ENCODE data around the gene ELF5. TPM values are rescaled to one million over a fixed set of nuclear protein-coding genes. Genes with fewer than 3 reads are reported as not detected.

ELF5 gene
- polyA plus RNA-seq, 1 experiment, result not detected

GRCh38 chr11:34466802-34467488 is 46.6 kb downstream of the ELF5 start:
- no peak for TF ChIP-seq CTCF (IDR thresholded peaks at IDR 0.05; ENCODE audit: low read depth, low read length)
- ChIA-PET POLR2A (no interaction called here), CTCF (interaction anchor here (1.0 to 1.7 kb wide), 3 partner anchors 10 to 25 kb away, joined by 3 to 5 read pairs (median 3); no protein-coding TSS in a partner anchor)
- Histone ChIP-seq H3K27me3 (ENCODE audit: control insufficient read depth, insufficient read depth, low read length) (no peaks in the 10 kb centered on the region), H3K9me3 (ENCODE audit: control insufficient read depth, insufficient read depth, low read length) (peaks cover 5% of the 10 kb centered on the region; the same call in 1 of the 2 replicates), H3K4me3 (ENCODE audit: low read depth, low read length) (no peak overlapping the region), H3K27ac (ENCODE audit: low read depth, low read length) (no peak overlapping the region)
- DNase-seq (ENCODE audit: low read depth, low spot score), result no peak

- POLR2A ChIA-PET, result interaction anchor here (0.6 kb wide), 1 partner anchor 388 kb away, joined by 3 read pairs; no protein-coding TSS in a partner anchor
- Histone ChIP-seq H3K27me3 (ENCODE audit: control insufficient read depth, insufficient read depth, low read length) (no peaks in the 10 kb centered on the region), H3K4me3 (ENCODE audit: low read depth, low read length) (no peak overlapping the region), H3K9me3 (ENCODE audit: control insufficient read depth, insufficient read depth, low read length) (peaks cover 5% of the 10 kb centered on the region; the same call in 1 of the 2 replicates), H3K27ac (ENCODE audit: low read depth, low read length) (no peak overlapping the region)
- DNase-seq (ENCODE audit: low read depth, low spot score), result no peak
- CTCF ChIA-PET, result interaction anchor here (0.6 to 2.0 kb wide), 3 partner anchors 28 to 1357 kb away, joined by 4 to 7 read pairs (median 4); no protein-coding TSS in a partner anchor
- TF ChIP-seq CTCF (IDR thresholded peaks at IDR 0.05; ENCODE audit: low read depth, low read length), result no peak
Observed at GRCh38 chr11:34464591-34465051, 49.0 kb downstream of the ELF5 start.

- no peak overlapping the region for H3K27ac ChIP-seq (ENCODE audit: low read depth, low read length)
- CTCF ChIA-PET, result no interaction called here
Observed at GRCh38 chr11:34461215-34461614, 52.4 kb downstream of the ELF5 start.

GRCh38 chr11:34460278-34460677 is 53.3 kb downstream of the ELF5 start:
- ChIA-PET POLR2A (interaction anchor here (0.6 kb wide), 1 partner anchor 41 kb away, joined by 4 read pairs; no protein-coding TSS in a partner anchor), CTCF (interaction anchor here (1.9 kb wide), 1 partner anchor 32 kb away, joined by 10 read pairs; no protein-coding TSS in a partner anchor)
- no peaks in the 10 kb centered on the region for H3K27me3 ChIP-seq (ENCODE audit: control insufficient read depth, insufficient read depth, low read length)

More at GRCh38 chr11:34461215-34461614, 52.4 kb downstream of the ELF5 start:
- POLR2A ChIA-PET, result no interaction called here
- TF ChIP-seq CTCF (IDR thresholded peaks at IDR 0.05; ENCODE audit: low read depth, low read length), result no peak
- no peaks in the 10 kb centered on the region for H3K27me3 ChIP-seq (ENCODE audit: control insufficient read depth, insufficient read depth, low read length)
- H3K4me3 ChIP-seq (ENCODE audit: low read depth, low read length), result no peak overlapping the region
- peaks cover under 1% of the 10 kb centered on the region; the same call in 1 of the 2 replicates for H3K9me3 ChIP-seq (ENCODE audit: control insufficient read depth, insufficient read depth, low read length)
- no peak for DNase-seq (ENCODE audit: low read depth, low spot score)

More at GRCh38 chr11:34460278-34460677, 53.3 kb downstream of the ELF5 start:
- Histone ChIP-seq H3K9me3 (ENCODE audit: control insufficient read depth, insufficient read depth, low read length) (no peaks in the 10 kb centered on the region; the same call in 1 of the 2 replicates), H3K4me3 (ENCODE audit: low read depth, low read length) (no peak overlapping the region), H3K27ac (ENCODE audit: low read depth, low read length) (no peak overlapping the region)
- no peak for TF ChIP-seq CTCF (IDR thresholded peaks at IDR 0.05; ENCODE audit: low read depth, low read length)
- no peak for DNase-seq (ENCODE audit: low read depth, low spot score)

All from AG04450 (cell line).